Neural progenitor cell (in vitro differentiated cells): Measurements from ENCODE around the gene SGO2.

Source experiments
- EZH2 ChIP-seq: fragments of 200-600 bp; sonication (generic); IDR thresholded peaks from 2 replicates; pipeline ENCODE4 v1.6.1; 2017; ENCODE audit warnings: antibody characterized with exemption, mild to moderate bottlenecking, moderate library complexity
- EZH2phosphoT487 ChIP-seq: fragments of 200-600 bp; sonication (generic); IDR thresholded peaks from 2 replicates; pipeline ENCODE4 v1.6.1; 2017; ENCODE audit warnings: antibody characterized with exemption
- TF ChIP-seq, protein P1 (sequence below): fragments of 200-600 bp; sonication (generic); IDR thresholded peaks from 2 replicates; pipeline ENCODE4 v1.5.1; 2017; ENCODE audit warnings: antibody characterized with exemption, mild to moderate bottlenecking

DNA sequence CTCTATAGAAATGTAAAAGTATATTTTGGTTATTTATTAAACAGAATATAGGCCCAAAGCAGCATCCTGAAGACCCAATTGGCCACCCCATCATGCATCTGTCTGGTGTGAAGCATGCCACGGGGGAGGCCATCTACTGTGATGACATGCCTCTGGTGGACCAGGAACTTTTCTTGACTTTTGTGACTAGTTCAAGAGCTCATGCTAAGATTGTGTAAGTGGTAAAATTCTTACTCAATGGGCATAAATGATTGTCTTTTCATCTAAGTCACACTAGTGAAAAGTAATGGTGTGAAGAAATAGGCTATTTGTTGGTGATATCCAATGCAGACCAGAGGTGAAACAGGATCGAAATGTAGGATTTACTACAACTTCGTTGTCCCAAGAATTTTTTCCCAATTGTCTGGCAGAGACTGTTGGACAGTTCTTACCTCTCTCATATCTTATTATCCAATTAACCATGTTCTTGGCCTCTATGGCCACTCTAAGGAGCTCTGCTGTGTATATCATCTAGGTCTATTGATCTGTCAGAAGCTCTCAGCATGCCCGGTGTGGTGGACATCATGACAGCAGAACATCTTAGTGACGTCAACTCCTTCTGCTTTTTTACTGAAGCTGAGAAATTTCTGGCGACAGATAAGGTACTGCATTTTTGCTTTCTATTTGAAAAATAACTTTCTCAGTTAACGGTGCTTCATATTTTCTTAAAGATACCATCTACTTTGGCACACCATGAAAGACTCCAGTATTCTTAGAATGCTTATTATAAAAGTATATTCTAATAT, 94.8 kb downstream of the SGO2 start:
- TF ChIP-seq EZH2phosphoT487 = no peak
- TF ChIP-seq, protein P1, sequence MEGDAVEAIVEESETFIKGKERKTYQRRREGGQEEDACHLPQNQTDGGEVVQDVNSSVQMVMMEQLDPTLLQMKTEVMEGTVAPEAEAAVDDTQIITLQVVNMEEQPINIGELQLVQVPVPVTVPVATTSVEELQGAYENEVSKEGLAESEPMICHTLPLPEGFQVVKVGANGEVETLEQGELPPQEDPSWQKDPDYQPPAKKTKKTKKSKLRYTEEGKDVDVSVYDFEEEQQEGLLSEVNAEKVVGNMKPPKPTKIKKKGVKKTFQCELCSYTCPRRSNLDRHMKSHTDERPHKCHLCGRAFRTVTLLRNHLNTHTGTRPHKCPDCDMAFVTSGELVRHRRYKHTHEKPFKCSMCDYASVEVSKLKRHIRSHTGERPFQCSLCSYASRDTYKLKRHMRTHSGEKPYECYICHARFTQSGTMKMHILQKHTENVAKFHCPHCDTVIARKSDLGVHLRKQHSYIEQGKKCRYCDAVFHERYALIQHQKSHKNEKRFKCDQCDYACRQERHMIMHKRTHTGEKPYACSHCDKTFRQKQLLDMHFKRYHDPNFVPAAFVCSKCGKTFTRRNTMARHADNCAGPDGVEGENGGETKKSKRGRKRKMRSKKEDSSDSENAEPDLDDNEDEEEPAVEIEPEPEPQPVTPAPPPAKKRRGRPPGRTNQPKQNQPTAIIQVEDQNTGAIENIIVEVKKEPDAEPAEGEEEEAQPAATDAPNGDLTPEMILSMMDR = no peak
- no peak for TF ChIP-seq EZH2
